ENCODE results near the gene LBHD2. TPM values are rescaled to one million over a fixed set of nuclear protein-coding genes. Genes with fewer than 3 reads are reported as not detected.

Gene LBHD2
- total and polyA plus RNA-seq, 2 of the 13 experiments (the other 11 are each of a cell fraction or from before 2014, with no cell fraction given), result 0.67 to 1.00 TPM

DNA sequence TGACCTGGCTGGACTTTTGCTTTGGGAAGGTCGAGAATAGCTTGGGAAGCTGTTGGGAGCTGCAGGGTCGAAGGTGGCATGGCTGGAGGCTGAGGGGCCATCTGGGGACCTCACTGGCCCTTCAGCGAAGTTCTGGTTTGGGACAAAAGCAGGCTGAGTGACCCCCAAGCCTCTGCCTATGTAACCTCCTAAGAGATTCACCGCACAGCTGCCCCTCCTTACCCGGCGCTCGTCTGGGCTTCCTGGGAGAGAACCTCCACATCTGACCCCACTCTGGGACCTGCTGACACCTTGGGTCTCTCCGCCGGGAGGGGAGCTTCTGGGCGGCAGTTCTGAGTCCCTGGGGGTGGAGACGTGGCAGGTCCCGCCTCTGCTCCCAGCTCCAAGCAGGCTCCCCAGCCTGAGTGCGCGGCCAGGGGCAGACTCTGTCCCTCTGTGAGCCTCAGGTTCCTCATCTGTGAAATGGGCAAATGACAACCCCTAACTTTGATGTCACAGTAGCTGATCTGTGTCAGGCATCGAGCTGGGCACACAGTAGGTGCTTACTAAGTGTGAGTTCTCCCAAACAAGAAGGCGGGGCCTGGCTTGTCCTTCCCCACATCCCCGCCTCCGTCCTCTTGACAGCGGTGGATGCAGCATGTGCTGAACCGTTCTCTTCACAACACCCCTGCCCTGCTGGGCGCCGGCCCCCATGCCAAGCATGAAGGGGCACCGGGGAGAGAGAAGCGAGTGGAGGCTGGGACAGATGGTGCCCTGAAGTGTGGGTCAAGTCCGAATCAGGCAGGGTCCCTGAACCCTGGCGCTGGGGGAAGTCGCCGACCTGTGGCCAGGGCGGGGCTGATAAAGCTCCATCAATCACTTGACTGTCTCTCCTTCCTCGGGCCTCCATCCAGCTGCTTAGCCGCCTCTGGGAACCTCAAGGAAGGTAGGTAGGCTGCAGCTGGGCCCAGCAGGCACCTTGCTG, 14.3 kb downstream of the LBHD2 start (continued):
- TF ChIP-seq HNRNPUL1 (IDR thresholded peaks at IDR 0.05; ENCODE audit: low read depth, low read length), result no peak
- TF ChIP-seq CHD2 (IDR thresholded peaks at IDR 0.05; ENCODE audit: low read depth, low read length), result no peak
- TF ChIP-seq KLF11 (CRISPR knock-in tag; IDR thresholded peaks at IDR 0.05), result no peak
- TF ChIP-seq, protein P1, sequence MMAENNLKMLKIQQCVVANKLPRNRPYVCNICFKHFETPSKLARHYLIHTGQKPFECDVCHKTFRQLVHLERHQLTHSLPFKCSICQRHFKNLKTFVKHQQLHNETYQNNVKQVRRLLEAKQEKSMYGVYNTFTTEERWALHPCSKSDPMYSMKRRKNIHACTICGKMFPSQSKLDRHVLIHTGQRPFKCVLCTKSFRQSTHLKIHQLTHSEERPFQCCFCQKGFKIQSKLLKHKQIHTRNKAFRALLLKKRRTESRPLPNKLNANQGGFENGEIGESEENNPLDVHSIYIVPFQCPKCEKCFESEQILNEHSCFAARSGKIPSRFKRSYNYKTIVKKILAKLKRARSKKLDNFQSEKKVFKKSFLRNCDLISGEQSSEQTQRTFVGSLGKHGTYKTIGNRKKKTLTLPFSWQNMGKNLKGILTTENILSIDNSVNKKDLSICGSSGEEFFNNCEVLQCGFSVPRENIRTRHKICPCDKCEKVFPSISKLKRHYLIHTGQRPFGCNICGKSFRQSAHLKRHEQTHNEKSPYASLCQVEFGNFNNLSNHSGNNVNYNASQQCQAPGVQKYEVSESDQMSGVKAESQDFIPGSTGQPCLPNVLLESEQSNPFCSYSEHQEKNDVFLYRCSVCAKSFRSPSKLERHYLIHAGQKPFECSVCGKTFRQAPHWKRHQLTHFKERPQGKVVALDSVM (CRISPR knock-in tag; IDR thresholded peaks at IDR 0.05), result no peak; the same call in 1 of the 2 replicates
- no peak for TF ChIP-seq MIER3 (CRISPR knock-in tag; IDR thresholded peaks at IDR 0.05; ENCODE audit: borderline replicate concordance)
- TF ChIP-seq SP140L (CRISPR knock-in tag; IDR thresholded peaks at IDR 0.05; ENCODE audit: borderline replicate concordance), result no peak
- TF ChIP-seq, protein P2, sequence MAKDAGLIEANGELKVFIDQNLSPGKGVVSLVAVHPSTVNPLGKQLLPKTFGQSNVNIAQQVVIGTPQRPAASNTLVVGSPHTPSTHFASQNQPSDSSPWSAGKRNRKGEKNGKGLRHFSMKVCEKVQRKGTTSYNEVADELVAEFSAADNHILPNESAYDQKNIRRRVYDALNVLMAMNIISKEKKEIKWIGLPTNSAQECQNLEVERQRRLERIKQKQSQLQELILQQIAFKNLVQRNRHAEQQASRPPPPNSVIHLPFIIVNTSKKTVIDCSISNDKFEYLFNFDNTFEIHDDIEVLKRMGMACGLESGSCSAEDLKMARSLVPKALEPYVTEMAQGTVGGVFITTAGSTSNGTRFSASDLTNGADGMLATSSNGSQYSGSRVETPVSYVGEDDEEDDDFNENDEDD (CRISPR knock-in tag; IDR thresholded peaks at IDR 0.05; ENCODE audit: borderline replicate concordance), result no peak
- TF ChIP-seq ZNF251 (CRISPR knock-in tag; IDR thresholded peaks at IDR 0.05), result no peak
- 0 out of 2 replicates have a peak, but pooled peaks have one; percentile 44 for TF ChIP-seq ZNF230 (CRISPR knock-in tag; IDR thresholded peaks at IDR 0.05)
- TF ChIP-seq CC2D1A (CRISPR knock-in tag; IDR thresholded peaks at IDR 0.05), result no peak
- no peak for TF ChIP-seq SRY (CRISPR knock-in tag; IDR thresholded peaks at IDR 0.05)
- no peak for TF ChIP-seq FOXK2 (IDR thresholded peaks at IDR 0.05)
- TF ChIP-seq ZBTB20 (CRISPR knock-in tag; IDR thresholded peaks at IDR 0.05; ENCODE audit: borderline replicate concordance, low read depth), result no peak
- no peak for TF ChIP-seq MIER2 (CRISPR knock-in tag; IDR thresholded peaks at IDR 0.05)
- TF ChIP-seq ZNF670 (CRISPR knock-in tag; IDR thresholded peaks at IDR 0.05; ENCODE audit: borderline replicate concordance), result no peak
- TF ChIP-seq ZNF737 (CRISPR knock-in tag; IDR thresholded peaks at IDR 0.05; ENCODE audit: borderline replicate concordance), result no peak
- TF ChIP-seq, protein P3, sequence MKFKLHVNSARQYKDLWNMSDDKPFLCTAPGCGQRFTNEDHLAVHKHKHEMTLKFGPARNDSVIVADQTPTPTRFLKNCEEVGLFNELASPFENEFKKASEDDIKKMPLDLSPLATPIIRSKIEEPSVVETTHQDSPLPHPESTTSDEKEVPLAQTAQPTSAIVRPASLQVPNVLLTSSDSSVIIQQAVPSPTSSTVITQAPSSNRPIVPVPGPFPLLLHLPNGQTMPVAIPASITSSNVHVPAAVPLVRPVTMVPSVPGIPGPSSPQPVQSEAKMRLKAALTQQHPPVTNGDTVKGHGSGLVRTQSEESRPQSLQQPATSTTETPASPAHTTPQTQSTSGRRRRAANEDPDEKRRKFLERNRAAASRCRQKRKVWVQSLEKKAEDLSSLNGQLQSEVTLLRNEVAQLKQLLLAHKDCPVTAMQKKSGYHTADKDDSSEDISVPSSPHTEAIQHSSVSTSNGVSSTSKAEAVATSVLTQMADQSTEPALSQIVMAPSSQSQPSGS (CRISPR knock-in tag; IDR thresholded peaks at IDR 0.05), result no peak
- TF ChIP-seq, protein P4, sequence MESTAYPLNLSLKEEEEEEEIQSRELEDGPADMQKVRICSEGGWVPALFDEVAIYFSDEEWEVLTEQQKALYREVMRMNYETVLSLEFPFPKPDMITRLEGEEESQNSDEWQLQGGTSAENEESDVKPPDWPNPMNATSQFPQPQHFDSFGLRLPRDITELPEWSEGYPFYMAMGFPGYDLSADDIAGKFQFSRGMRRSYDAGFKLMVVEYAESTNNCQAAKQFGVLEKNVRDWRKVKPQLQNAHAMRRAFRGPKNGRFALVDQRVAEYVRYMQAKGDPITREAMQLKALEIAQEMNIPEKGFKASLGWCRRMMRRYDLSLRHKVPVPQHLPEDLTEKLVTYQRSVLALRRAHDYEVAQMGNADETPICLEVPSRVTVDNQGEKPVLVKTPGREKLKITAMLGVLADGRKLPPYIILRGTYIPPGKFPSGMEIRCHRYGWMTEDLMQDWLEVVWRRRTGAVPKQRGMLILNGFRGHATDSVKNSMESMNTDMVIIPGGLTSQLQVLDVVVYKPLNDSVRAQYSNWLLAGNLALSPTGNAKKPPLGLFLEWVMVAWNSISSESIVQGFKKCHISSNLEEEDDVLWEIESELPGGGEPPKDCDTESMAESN (CRISPR knock-in tag; conservative IDR thresholded peaks at IDR 0.05), result no peak
- no peak for TF ChIP-seq KDM6A (CRISPR knock-in tag; IDR thresholded peaks at IDR 0.05; ENCODE audit: low read depth)
- no peak for TF ChIP-seq YEATS4 (CRISPR knock-in tag; IDR thresholded peaks at IDR 0.05; ENCODE audit: borderline replicate concordance)
- TF ChIP-seq, protein P5, sequence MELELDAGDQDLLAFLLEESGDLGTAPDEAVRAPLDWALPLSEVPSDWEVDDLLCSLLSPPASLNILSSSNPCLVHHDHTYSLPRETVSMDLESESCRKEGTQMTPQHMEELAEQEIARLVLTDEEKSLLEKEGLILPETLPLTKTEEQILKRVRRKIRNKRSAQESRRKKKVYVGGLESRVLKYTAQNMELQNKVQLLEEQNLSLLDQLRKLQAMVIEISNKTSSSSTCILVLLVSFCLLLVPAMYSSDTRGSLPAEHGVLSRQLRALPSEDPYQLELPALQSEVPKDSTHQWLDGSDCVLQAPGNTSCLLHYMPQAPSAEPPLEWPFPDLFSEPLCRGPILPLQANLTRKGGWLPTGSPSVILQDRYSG (CRISPR knock-in tag; IDR thresholded peaks at IDR 0.05), result no peak
- TF ChIP-seq MBNL3 (CRISPR knock-in tag; conservative IDR thresholded peaks at IDR 0.05), result no peak
- no peak for TF ChIP-seq ZNF510 (CRISPR knock-in tag; IDR thresholded peaks at IDR 0.05; ENCODE audit: low read depth)
